H1 (cell line): ENCODE results near the gene SH3PXD2B. TPM values are rescaled to one million over a fixed set of nuclear protein-coding genes. Genes with fewer than 3 reads are reported as not detected.

Experiments
- CTCF ChIA-PET: fragments of 300-600 bp; sonication (Branson Sonifier 250); formaldehyde crosslinking; loops from one replicate; lab custom pipeline; 2021; ENCODE audit not compliant: partially characterized antibody; lab: Charles Lee
- POLR2A ChIA-PET: fragments of 300-600 bp; sonication (Branson Sonifier 250); formaldehyde crosslinking; loops from one replicate; lab custom pipeline; 2021; ENCODE audit warnings: inconsistent platforms; ENCODE audit not compliant: partially characterized antibody; lab: Charles Lee
- DNase-seq, 2 experiments: peaks; one replicate each; pipeline versions ENCODE4 v3.0.0 to v3.0.0-alpha.2; 2010 to 2022; ENCODE audit warnings: low spot score in 2 of 2, low read depth in 1 of 2, mixed read lengths in 1 of 2
- FAIRE-seq: peaks from 2 replicates; lab custom pipeline; 2011; peaks lifted over from hg19 to GRCh38; lab: Jason Lieb, UNC
- H2AFZ ChIP-seq: 2 replicates; pipeline ENCODE4 v1.8.1; 2012; ENCODE audit warnings: low read length, inconsistent platforms
- H2AK5ac ChIP-seq: 2 replicates; pipeline ENCODE4 v1.6.1; 2013; ENCODE audit warnings: low read depth, low read length
- H2BK120ac ChIP-seq: replicated peaks from 2 replicates; pipeline ENCODE3; 2013; ENCODE audit warnings: low read depth, low read length, inconsistent platforms
- H2BK12ac ChIP-seq: 2 replicates; pipeline ENCODE4 v1.6.1; 2013; ENCODE audit warnings: low read depth, low read length
- H2BK15ac ChIP-seq: 2 replicates; pipeline ENCODE4 v1.6.1; 2013; ENCODE audit warnings: low read length
- H2BK20ac ChIP-seq: 2 replicates; pipeline ENCODE4 v1.6.1; 2013; ENCODE audit warnings: low read length
- H2BK5ac ChIP-seq: 2 replicates; pipeline ENCODE4 v1.6.1; 2013; ENCODE audit warnings: low read depth, low read length
- H3K14ac ChIP-seq: 2 replicates; pipeline ENCODE4 v1.6.1; 2013; ENCODE audit warnings: inconsistent platforms; ENCODE audit not compliant: insufficient read length
- H3K18ac ChIP-seq: 2 replicates; pipeline ENCODE4 v1.6.1; 2013; ENCODE audit warnings: low read length; ENCODE audit errors: extremely low read depth
- H3K23ac ChIP-seq: 2 replicates; pipeline ENCODE4 v1.6.1; 2013; ENCODE audit warnings: inconsistent platforms; ENCODE audit not compliant: insufficient read length
- H3K23me2 ChIP-seq: 2 replicates; pipeline ENCODE4 v1.6.1; 2013; ENCODE audit warnings: low read depth, low read length
- H3K27ac ChIP-seq: 2 replicates; pipeline ENCODE4 v1.6.1; 2011; ENCODE audit warnings: low read depth, low read length, inconsistent platforms
- H3K27me3 ChIP-seq, 4 experiments: replicated peaks in 1 of 4; 1 replicate in 1 of 4; 2 replicates in 3 of 4; pipeline versions ENCODE4 v1.6.1 to v1.8.1; 2011 to 2013; ENCODE audit warnings: low read length in 3 of 4, mild to moderate bottlenecking in 3 of 4, inconsistent platforms in 2 of 4, mixed read lengths in 2 of 4, moderate library complexity in 1 of 4; ENCODE audit not compliant: control insufficient read depth in 3 of 4, insufficient read depth in 3 of 4; ENCODE audit errors: extremely low read depth in 1 of 4
- H3K36me3 ChIP-seq, 4 experiments: 2 replicates each; pipeline versions ENCODE4 v1.6.1 to v1.8.1; 2011 to 2013; ENCODE audit warnings: mild to moderate bottlenecking in 4 of 4, low read length in 3 of 4, moderate library complexity in 2 of 4, control low read depth in 1 of 4, inconsistent platforms in 1 of 4; ENCODE audit not compliant: insufficient read depth in 4 of 4, control insufficient read depth in 2 of 4
- H3K4ac ChIP-seq: replicated peaks from 2 replicates; pipeline ENCODE3; 2013; ENCODE audit warnings: low read length, low read depth, mixed read lengths, inconsistent platforms; ENCODE audit not compliant: insufficient read length
- H3K4me1 ChIP-seq, 4 experiments: replicated peaks in 1 of 4; 1 replicate in 1 of 4; 2 replicates in 3 of 4; pipeline versions ENCODE4 v1.6.1 to v1.8.1; 2011 to 2013; ENCODE audit warnings: low read length in 3 of 4, inconsistent platforms in 2 of 4, mixed read lengths in 1 of 4; ENCODE audit not compliant: insufficient read depth in 4 of 4, control insufficient read depth in 3 of 4
- H3K4me2 ChIP-seq, 2 experiments: 2 replicates each; pipeline versions ENCODE4 v1.6.1 to v1.8.1; 2011 to 2013; ENCODE audit warnings: low read depth in 2 of 2, low read length in 2 of 2, control low read depth in 1 of 2, inconsistent platforms in 1 of 2, mild to moderate bottlenecking in 1 of 2; ENCODE audit not compliant: insufficient read depth in 1 of 2
- H3K4me3 ChIP-seq, 4 experiments: fragments of 200-600, 300-600 bp in 1 of 4; sonication (generic), shearing (Covaris generic), sonication (Bioruptor Twin) in 1 of 4; 2 replicates each; pipeline versions ENCODE4 v1.5.1 to v1.8.1; 2011 to 2016; ENCODE audit warnings: low read length in 4 of 4, low read depth in 3 of 4, control low read depth in 2 of 4, inconsistent platforms in 2 of 4, mild to moderate bottlenecking in 2 of 4, mixed read lengths in 1 of 4, moderate library complexity in 1 of 4; ENCODE audit not compliant: insufficient read depth in 2 of 4; ENCODE audit errors: extremely low read depth in 1 of 4
- H3K56ac ChIP-seq: replicated peaks from 2 replicates; pipeline ENCODE3; 2013; ENCODE audit warnings: low read depth, mild to moderate bottlenecking, mixed read lengths, low read length, inconsistent platforms; ENCODE audit not compliant: insufficient read length
- H3K79me1 ChIP-seq: 2 replicates; pipeline ENCODE4 v1.6.1; 2013; ENCODE audit warnings: low read depth, low read length, control low read depth
- H3K79me2 ChIP-seq, 2 experiments: 2 replicates each; pipeline versions ENCODE4 v1.6.1 to v1.8.1; 2012 to 2013; ENCODE audit warnings: low read length in 2 of 2, mild to moderate bottlenecking in 2 of 2, inconsistent platforms in 1 of 2; ENCODE audit not compliant: insufficient read depth in 2 of 2, control insufficient read depth in 1 of 2
- H3K9ac ChIP-seq, 4 experiments: replicated peaks in 1 of 4; 1 replicate in 1 of 4; 2 replicates in 3 of 4; pipeline versions ENCODE4 v1.6.1 to v1.8.1; 2011 to 2013; ENCODE audit warnings: low read depth in 3 of 4, low read length in 3 of 4, control low read depth in 2 of 4, mild to moderate bottlenecking in 2 of 4, moderate library complexity in 2 of 4, inconsistent platforms in 1 of 4; ENCODE audit errors: extremely low read depth in 1 of 4
- H3K9me3 ChIP-seq, 2 experiments: 2 replicates each; pipeline versions ENCODE4 v1.6.1 to v1.8.1; 2012 to 2013; ENCODE audit warnings: mild to moderate bottlenecking in 2 of 2, moderate library complexity in 2 of 2, control low read depth in 1 of 2, inconsistent platforms in 1 of 2, low read depth in 1 of 2, low read length in 1 of 2, mixed read lengths in 1 of 2; ENCODE audit not compliant: insufficient read depth in 2 of 2
- H4K20me1 ChIP-seq, 2 experiments: replicated peaks in 1 of 2; 2 replicates each; pipeline versions ENCODE3 to v1.8.1; 2011 to 2013; ENCODE audit warnings: inconsistent platforms in 2 of 2, low read length in 2 of 2, mild to moderate bottlenecking in 1 of 2; ENCODE audit not compliant: insufficient read depth in 2 of 2, control insufficient read depth in 1 of 2
- H4K5ac ChIP-seq: 2 replicates; pipeline ENCODE4 v1.6.1; 2013; ENCODE audit warnings: low read length, low read depth, mixed read lengths, inconsistent platforms; ENCODE audit not compliant: insufficient read length
- H4K8ac ChIP-seq: 2 replicates; pipeline ENCODE4 v1.8.0; 2013; ENCODE audit warnings: mild to moderate bottlenecking, moderate library complexity, low read length, inconsistent platforms; ENCODE audit not compliant: insufficient read depth; ENCODE audit errors: extremely low read depth
- H4K91ac ChIP-seq: replicated peaks from 2 replicates; pipeline ENCODE3; 2013; ENCODE audit warnings: low read length, mixed read lengths, inconsistent platforms; ENCODE audit not compliant: insufficient read length
- ATF2 ChIP-seq: IDR thresholded peaks from 2 replicates; pipeline ENCODE4 v1.6.1; 2012; ENCODE audit warnings: low read length, inconsistent platforms
- E2F6 ChIP-seq: IDR thresholded peaks from 2 replicates; pipeline ENCODE4 v1.6.1; 2012; ENCODE audit warnings: inconsistent platforms
- HDAC6 ChIP-seq: IDR thresholded peaks from one replicate; pipeline ENCODE4 v1.7.1; 2012; ENCODE audit warnings: low read depth, mild to moderate bottlenecking, inconsistent platforms, low read length, moderate library complexity
- KDM1A ChIP-seq: fragments of 200-600, 300-600 bp; sonication (generic); IDR thresholded peaks from 2 replicates; pipeline ENCODE4 v1.7.1; 2016; ENCODE audit warnings: mild to moderate bottlenecking, low read length, borderline replicate concordance
- MAX ChIP-seq: IDR thresholded peaks from 2 replicates; pipeline ENCODE4 v1.6.1; 2012; ENCODE audit warnings: inconsistent platforms
- POLR2AphosphoS5 ChIP-seq: IDR thresholded peaks from 2 replicates; pipeline ENCODE4 v1.6.1; 2011; ENCODE audit warnings: low read depth, low read length
- SAP30 ChIP-seq: fragments of 300-600 bp; sonication (generic); IDR thresholded peaks from 2 replicates; pipeline ENCODE4 v1.7.1; 2012; ENCODE audit warnings: low read length, moderate library complexity, mild to moderate bottlenecking, inconsistent platforms; ENCODE audit not compliant: insufficient read depth, insufficient replicate concordance
- SRF ChIP-seq: IDR thresholded peaks from 2 replicates; pipeline ENCODE4 v1.6.1; 2011; ENCODE audit warnings: mild to moderate bottlenecking, low read depth, low read length, moderate library complexity
- USF2 ChIP-seq: IDR thresholded peaks from 2 replicates; pipeline ENCODE4 v1.6.1; 2011; ENCODE audit warnings: low read length, improper control_type of control experiment
- WGBS, 2 experiments: shearing (Covaris generic) in 1 of 2; methylation state at CpG; one replicate each; pipeline versions ENCODE4 v1.1.6 to v1.1.7; 2013 to 2015; ENCODE audit warnings: low lambda C conversion rate in 2 of 2, mixed read lengths in 2 of 2, inconsistent platforms in 1 of 2, low coverage in 1 of 2, missing lambda C conversion rate in 1 of 2; ENCODE audit not compliant: insufficient replicate concordance in 2 of 2, insufficient coverage in 1 of 2, insufficient read length in 1 of 2; ENCODE audit errors: extremely low coverage in 1 of 2, missing lambda C conversion rate in 1 of 2; 5-methylcytosine and 5-hydroxymethylcytosine counted together
- polyA plus RNA-seq, 7 experiments: library from polyadenylated mRNA; depleted of rRNA in 3 of 7; stranded (reverse) in 5 of 7; unstranded in 2 of 7; fragments of >200 nt in 5 of 7; fragments of 200-250 nt in 2 of 7; gene quantifications; 1 replicate in 5 of 7; 2 replicates in 1 of 7; 4 replicates in 1 of 7; pipeline versions ENCODE4 v1.2.1 to v1.2.3, GENCODE V29; 2011 to 2013; ENCODE audit warnings: missing spikeins in 2 of 7, mixed read lengths in 2 of 7
- total RNA-seq: library from RNA; stranded (reverse); fragmentation: NEBNext Ultra II Directional; extraction: Animal tissue kit (Norgen Biotek cat#: 25700); gene quantifications from 2 replicates; pipeline ENCODE4 v1.2.1, GENCODE V29; 2021

The SH3PXD2B gene
- total and polyA plus RNA-seq, 2 of the 8 experiments (the other 6 are each of a cell fraction or from before 2014, with no cell fraction given): 32.9 to 72.9 TPM

- Histone ChIP-seq H3K14ac (no peak overlapping the region), H2AFZ (no peak overlapping the region), H3K27ac (no peak overlapping the region), H3K9me3 (no peaks in the 10 kb centered on the region), H2BK15ac (no peak overlapping the region), H2BK120ac (no peak overlapping the region), H2BK20ac (no peak overlapping the region), H3K27me3 (no peaks in the 10 kb centered on the region), H3K9ac (no peak overlapping the region), H3K23me2 (no peaks in the 10 kb centered on the region; the same call in 1 of the 2 replicates), H3K79me2 (no peaks in the 10 kb centered on the region), H3K4me3 (no peak overlapping the region), H3K23ac (no peak overlapping the region), H4K8ac (no peak overlapping the region), H4K20me1 (no peaks in the 10 kb centered on the region), H2AK5ac (no peak overlapping the region), H3K36me3 (peaks cover 8 to 52% (median 35%) of the 10 kb centered on the region in 4 experiments; a peak in 6 of 8 replicates), H3K4me2 (no peak overlapping the region), H3K56ac (no peak overlapping the region), H3K18ac (no peak overlapping the region), H4K91ac (no peak overlapping the region), H2BK5ac (no peak overlapping the region), H2BK12ac (no peak overlapping the region), H3K79me1 (no peaks in the 10 kb centered on the region; the same call in 1 of the 2 replicates), H3K4me1 (no peaks in the 10 kb centered on the region), H4K5ac (no peak overlapping the region), H3K4ac (no peak overlapping the region)
- 94% methylated on average over 8 of the region's 8 CpGs; no CpG with 5 or more reads in 1 of the 2 experiments for WGBS, 2 experiments
- ChIA-PET POLR2A (interaction anchor here (0.9 to 1.0 kb wide), 2 partner anchors 8 to 14 kb away, joined by 3 read pairs; no protein-coding TSS in a partner anchor), CTCF (interaction anchor here (0.7 to 1.3 kb wide), 2 partner anchors 13 to 65 kb away, joined by 3 read pairs; no protein-coding TSS in a partner anchor)
- FAIRE-seq: no peak
- no peak for DNase-seq
- TF ChIP-seq MAX (no peak), KDM1A (no peak), SRF (no peak), SAP30 (no peak), HDAC6 (no peak), ATF2 (no peak), POLR2AphosphoS5 (no peak), E2F6 (no peak), USF2 (no peak)
Measured at GRCh38 chr5:172347496-172348052, 106.8 kb downstream of the SH3PXD2B start.
